Psoas muscle (tissue), 8 donors: ENCODE results near the gene CD1B. TPM values are rescaled to one million over a fixed set of nuclear protein-coding genes. Genes with fewer than 3 reads are reported as not detected.

Source experiments
- ATAC-seq, 4 donors: fragments of 200-7000 bp; cut with Tn5 transposase; one replicate each; pipeline ENCODE4 v1.9.1; 2020; ENCODE audit warnings: moderate library complexity in 3 of 4, mild to moderate bottlenecking in 2 of 4
- DNase-seq, 2 donors: peaks; one replicate each; pipeline ENCODE4 v3.0.0-alpha.2; 2020
- H3K27ac ChIP-seq: fragments of 200-600 bp; one replicate; pipeline ENCODE4 v1.8.0; 2022
- H3K27me3 ChIP-seq, 3 donors: fragments of 200-600 bp in 1 of 3; one replicate each; pipeline versions ENCODE4 v1.6.1 to v1.8.0; 2013 to 2022; ENCODE audit warnings: low read length in 2 of 3, mild to moderate bottlenecking in 2 of 3, moderate library complexity in 1 of 3; ENCODE audit not compliant: insufficient read depth in 3 of 3
- H3K36me3 ChIP-seq, 2 donors: fragments of 200-600 bp in 1 of 2; one replicate each; pipeline versions ENCODE4 v1.6.1 to v1.8.0; 2013 to 2022; ENCODE audit warnings: low read depth in 1 of 2, mild to moderate bottlenecking in 1 of 2, moderate library complexity in 1 of 2; ENCODE audit not compliant: insufficient read depth in 1 of 2
- H3K4me1 ChIP-seq: fragments of 200-600 bp; one replicate; pipeline ENCODE4 v1.8.0; 2022
- H3K4me3 ChIP-seq: fragments of 200-600 bp; one replicate; pipeline ENCODE4 v1.8.0; 2022; ENCODE audit warnings: mild to moderate bottlenecking
- H3K9me3 ChIP-seq: fragments of 200-600 bp; one replicate; pipeline ENCODE4 v1.8.0; 2022
- WGBS, 3 donors: extraction: QIAGEN DNeasy Blood & Tissue Kit; methylation state at CpG; one replicate each; pipeline versions ENCODE4 v1.1.6 to v1.1.7; 2013; 5-methylcytosine and 5-hydroxymethylcytosine counted together
- intact Hi-C, 2 donors: fragments of 100-400 bp; cut with DNase I; formaldehyde crosslinking; loops; one replicate each; pipeline versions ENCODE4 v1.11.0 to v1.14.2; 2022
- polyA plus RNA-seq, 3 donors: library from polyadenylated mRNA; stranded (reverse); fragments of 200-250 nt; gene quantifications; one replicate each; pipeline ENCODE4 v1.2.3, GENCODE V29; 2013
- total RNA-seq, 4 donors: library from RNA; stranded (reverse); fragmentation: NEBNext Ultra II Directional in 2 of 4; extraction: Animal tissue kit (Norgen Biotek cat#: 25700) in 2 of 4; gene quantifications; one replicate each; pipeline versions ENCODE4 v1.2.1 to v1.2.4, GENCODE V29; 2021 to 2023
- TF ChIP-seq, protein P1 (sequence below): fragments of 200-600 bp; IDR thresholded peaks from one replicate; pipeline ENCODE4 v1.8.0; 2022; ENCODE audit warnings: antibody characterized with exemption
- donor health status: healthy with polysubstance abuse.
- donor health status: DM: no; HTN: no; CAD: no; lungs with moderate emphysema.
- donor health status: Bipolar disorder and iron deficiency.
- donor health status: healthy.
- donor health status: DM: yes; HTN: yes; CAD: no.
- donor health status: DM: no; HTN: no; CAD: no.
- donor health status: DM: no; HTN: no; CAD: no.
- donor health status: DM: yes; HTN: yes; CAD: no.

The CD1B gene
- total and polyA plus RNA-seq, 7 donors, result 0.03 TPM; not detected in 6

DNA sequence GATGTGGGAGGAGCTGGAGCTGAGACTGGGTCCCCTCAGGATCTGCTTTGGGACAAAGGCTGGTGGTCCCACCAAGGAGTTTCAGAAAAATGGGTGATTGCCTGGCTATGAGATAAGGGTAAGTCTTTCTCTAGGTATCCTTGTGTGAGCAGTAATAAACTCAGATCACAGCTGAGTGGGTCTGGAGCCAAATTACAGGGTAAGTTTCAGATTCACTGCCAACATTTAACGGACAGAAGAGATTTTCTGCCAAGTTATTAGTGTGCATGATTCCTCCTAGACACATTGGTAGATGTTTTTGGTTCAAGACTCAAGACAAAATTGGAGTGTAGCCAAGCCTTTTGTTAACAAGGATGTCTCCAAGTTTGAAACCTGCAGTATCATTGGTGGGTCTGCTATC lies 7.5 kb downstream of the CD1B start:
- Histone ChIP-seq H3K9me3 (peaks cover 2% of the 10 kb centered on the region), H3K27me3 (no peaks in the 10 kb centered on the region), H3K4me1 (no peaks in the 10 kb centered on the region), H3K27ac (no peak overlapping the region), H3K4me3 (no peak overlapping the region), H3K36me3 (no peaks in the 10 kb centered on the region)
- no peak for DNase-seq
- intact Hi-C loops, result no loop called here
- no peak for ATAC-seq
- TF ChIP-seq, protein P1, sequence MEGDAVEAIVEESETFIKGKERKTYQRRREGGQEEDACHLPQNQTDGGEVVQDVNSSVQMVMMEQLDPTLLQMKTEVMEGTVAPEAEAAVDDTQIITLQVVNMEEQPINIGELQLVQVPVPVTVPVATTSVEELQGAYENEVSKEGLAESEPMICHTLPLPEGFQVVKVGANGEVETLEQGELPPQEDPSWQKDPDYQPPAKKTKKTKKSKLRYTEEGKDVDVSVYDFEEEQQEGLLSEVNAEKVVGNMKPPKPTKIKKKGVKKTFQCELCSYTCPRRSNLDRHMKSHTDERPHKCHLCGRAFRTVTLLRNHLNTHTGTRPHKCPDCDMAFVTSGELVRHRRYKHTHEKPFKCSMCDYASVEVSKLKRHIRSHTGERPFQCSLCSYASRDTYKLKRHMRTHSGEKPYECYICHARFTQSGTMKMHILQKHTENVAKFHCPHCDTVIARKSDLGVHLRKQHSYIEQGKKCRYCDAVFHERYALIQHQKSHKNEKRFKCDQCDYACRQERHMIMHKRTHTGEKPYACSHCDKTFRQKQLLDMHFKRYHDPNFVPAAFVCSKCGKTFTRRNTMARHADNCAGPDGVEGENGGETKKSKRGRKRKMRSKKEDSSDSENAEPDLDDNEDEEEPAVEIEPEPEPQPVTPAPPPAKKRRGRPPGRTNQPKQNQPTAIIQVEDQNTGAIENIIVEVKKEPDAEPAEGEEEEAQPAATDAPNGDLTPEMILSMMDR, result no peak
- WGBS, 3 donors, result 43 to 54% (median 47%) methylated on average over 1 of the region's 1 CpG

DNA sequence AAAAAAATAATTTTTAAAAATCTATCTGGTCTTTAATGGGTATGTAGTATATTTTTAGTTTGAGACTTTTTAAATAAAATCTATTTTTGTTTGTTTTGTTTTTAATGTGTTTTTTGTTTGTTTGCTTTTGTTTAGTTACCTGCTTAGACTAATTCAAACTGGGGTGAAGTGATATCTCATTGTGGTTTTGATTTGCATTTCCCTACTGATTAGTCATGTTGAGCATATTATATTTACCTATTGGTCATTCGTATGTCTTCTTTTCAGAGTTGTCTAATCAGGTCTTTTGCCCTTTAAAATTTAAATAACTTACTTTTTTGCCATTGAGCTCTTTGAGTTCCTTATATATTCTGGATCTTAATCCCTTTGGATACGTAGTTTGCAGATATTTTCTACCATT lies 20.3 kb downstream of the CD1B start:
- intact Hi-C loops, result no loop called here
- Histone ChIP-seq H3K27me3 (no peaks in the 10 kb centered on the region), H3K4me3 (no peak overlapping the region), H3K9me3 (peaks cover 20% of the 10 kb centered on the region), H3K4me1 (no peaks in the 10 kb centered on the region), H3K36me3 (no peaks in the 10 kb centered on the region), H3K27ac (no peak overlapping the region)
- 61 to 72% (median 65%) methylated on average over 2 of the region's 2 CpGs for WGBS, 3 donors
- TF ChIP-seq, protein P1, result no peak
- ATAC-seq (no peak), DNase-seq (no peak)

DNA sequence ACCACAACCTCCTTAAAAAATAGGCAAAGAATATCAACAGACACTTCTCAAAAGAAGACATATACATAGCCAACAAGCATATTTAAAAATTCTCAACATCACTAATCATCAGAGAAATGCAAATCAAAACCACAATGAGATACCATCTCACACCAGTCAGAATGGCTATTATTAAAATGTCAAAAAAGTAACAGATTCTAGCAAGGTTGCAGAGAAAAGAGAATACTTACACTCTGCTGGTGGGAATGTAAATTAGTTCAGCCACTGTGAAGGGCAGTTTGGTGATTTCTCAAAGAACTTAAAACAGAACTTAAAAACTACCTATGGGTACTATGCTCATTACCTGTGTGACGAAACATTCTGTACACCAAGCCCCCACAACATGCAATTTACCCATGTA lies 20.7 kb downstream of the CD1B start:
- intact Hi-C loops, result no loop called here
- H3K9me3 ChIP-seq, result peaks cover 20% of the 10 kb centered on the region

DNA sequence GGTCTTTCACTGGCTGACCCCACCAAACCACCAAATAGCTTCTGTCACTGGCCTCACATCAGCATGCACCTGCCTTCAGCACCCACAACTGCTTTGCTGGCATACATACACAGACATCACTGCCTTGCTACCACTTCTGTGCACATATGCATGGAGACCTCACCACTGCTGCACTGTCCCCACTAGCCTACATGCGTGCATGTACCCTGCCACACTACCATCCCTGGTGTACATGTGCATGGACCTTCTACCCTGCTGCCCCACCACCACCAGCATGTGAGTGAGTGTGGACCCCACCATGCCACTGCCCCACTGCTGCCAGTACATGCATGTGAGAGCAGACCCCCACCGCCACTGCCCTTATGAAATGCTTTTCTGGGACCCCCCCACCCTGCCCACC lies 35.5 kb downstream of the CD1B start:
- Histone ChIP-seq H3K4me3 (no peak overlapping the region), H3K9me3 (no peaks in the 10 kb centered on the region), H3K27ac (no peak overlapping the region), H3K4me1 (no peaks in the 10 kb centered on the region), H3K36me3 (no peaks in the 10 kb centered on the region), H3K27me3 (no peaks in the 10 kb centered on the region)
- DNase-seq, result no peak
- no peak for ATAC-seq
- intact Hi-C loops, result no loop called here
- WGBS, 3 donors, result 90 to 97% (median 91%) methylated on average over 2 of the region's 2 CpGs
- TF ChIP-seq, protein P1, result no peak

More for the DNA sequence above, 20.7 kb downstream of the CD1B start:
- DNase-seq, result no peak
- ATAC-seq, result no peak
- TF ChIP-seq, protein P1, result no peak
- H3K4me1 ChIP-seq, result no peaks in the 10 kb centered on the region
- H3K4me3 ChIP-seq, result no peak overlapping the region
- 75 to 83% (median 80%) methylated on average over 1 of the region's 1 CpG for WGBS, 3 donors
- no peaks in the 10 kb centered on the region for H3K27me3 ChIP-seq
- no peaks in the 10 kb centered on the region for H3K36me3 ChIP-seq
- H3K27ac ChIP-seq, result no peak overlapping the region

DNA sequence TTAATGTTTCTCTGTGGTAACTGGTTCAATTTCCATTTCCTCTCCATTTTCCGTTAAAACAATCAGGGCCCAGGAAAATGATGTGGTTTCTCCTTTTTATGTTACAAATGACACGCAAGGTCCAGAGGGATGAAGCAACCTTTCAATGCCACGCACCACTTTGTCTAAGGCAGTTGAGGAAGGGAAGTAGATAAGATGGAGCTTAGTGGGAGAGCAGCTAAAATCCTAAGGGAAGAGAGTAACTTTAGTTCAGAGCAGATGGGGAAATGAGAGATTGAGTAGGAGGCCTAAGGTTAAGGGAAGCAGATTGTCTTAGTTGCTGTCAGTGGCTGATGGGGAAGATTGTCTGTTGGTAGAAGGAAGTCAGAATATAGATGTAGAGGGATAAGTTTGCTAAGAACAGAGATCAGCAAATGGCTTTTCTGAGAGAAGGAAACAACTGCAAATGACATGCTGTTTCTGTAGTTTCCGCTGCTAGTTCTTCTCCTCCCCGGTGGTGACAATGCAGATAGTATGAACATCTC lies 40.9 kb downstream of the CD1B start:
- no peaks in the 10 kb centered on the region for H3K36me3 ChIP-seq
- 82 to 89% (median 82%) methylated on average over 5 of the region's 5 CpGs for WGBS, 3 donors
- H3K4me3 ChIP-seq, result no peak overlapping the region
- no peaks in the 10 kb centered on the region for H3K4me1 ChIP-seq
- ATAC-seq (no peak), DNase-seq (no peak)
- no peak overlapping the region for H3K27ac ChIP-seq
- H3K9me3 ChIP-seq, result no peaks in the 10 kb centered on the region
- no peaks in the 10 kb centered on the region for H3K27me3 ChIP-seq
- TF ChIP-seq, protein P1, result no peak
- intact Hi-C loops, result no loop called here
